ENCODE results near the gene ALG11.
"Not testable (repeated sequence)": the region's sequence is repeated elsewhere in the genome, so short reads cannot be mapped to it uniquely, and the experiment has no call there.

ALG11 gene

DNA sequence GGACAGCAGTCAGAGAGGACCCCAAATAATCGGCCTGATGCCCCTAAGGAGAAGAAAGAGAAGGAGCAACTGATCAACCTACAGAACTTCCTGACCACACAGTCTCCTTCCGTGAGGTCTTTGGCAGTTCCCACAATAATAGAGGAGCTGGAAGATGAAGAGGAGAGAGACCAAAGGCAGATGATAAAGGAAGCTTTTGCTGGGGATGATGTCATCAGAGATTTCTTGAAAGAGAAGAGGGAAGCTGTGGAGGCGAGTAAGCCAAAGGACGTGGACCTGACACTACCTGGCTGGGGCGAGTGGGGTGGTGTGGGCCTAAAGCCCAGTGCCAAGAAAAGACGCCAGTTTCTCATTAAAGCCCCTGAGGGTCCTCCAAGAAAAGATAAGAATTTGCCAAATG, 18.2 kb downstream of the ALG11 start:
- DNase-seq: not testable (repeated sequence)

GRCh38 chr13:52033039-52033438, 20.8 kb downstream of the ALG11 start:
- no peak for DNase-seq

- DNase-seq: no peak
These were observed 22.5 kb downstream of the ALG11 start for GRCh38 chr13:52034616-52035226.

- no peak for DNase-seq
These were observed 23.8 kb downstream of the ALG11 start for GRCh38 chr13:52036037-52036436.

DNA sequence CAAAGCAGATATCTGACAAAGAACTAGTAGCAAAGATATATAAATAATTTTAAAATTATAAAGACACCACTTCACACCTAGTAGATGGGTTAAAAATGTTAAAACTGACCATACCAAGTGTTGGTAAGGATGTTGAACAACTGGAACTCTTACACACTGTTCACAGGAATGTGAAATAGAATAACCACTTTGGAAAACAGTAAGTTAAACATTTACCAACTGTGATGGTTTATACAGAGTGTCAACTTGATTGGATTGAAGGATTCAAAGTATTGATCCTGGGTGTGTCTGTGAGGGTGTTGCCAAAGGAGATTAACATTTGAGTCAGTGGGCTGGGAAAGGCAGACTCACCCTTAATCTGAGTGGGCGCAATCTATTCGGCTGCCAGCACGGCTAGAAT, 31.5 kb downstream of the ALG11 start:
- no peak for DNase-seq

- no peak for DNase-seq
These were observed 35.3 kb downstream of the ALG11 start for GRCh38 chr13:52047463-52047862.

GRCh38 chr13:52048516-52048915, 36.3 kb downstream of the ALG11 start:
- DNase-seq: no peak

DNA sequence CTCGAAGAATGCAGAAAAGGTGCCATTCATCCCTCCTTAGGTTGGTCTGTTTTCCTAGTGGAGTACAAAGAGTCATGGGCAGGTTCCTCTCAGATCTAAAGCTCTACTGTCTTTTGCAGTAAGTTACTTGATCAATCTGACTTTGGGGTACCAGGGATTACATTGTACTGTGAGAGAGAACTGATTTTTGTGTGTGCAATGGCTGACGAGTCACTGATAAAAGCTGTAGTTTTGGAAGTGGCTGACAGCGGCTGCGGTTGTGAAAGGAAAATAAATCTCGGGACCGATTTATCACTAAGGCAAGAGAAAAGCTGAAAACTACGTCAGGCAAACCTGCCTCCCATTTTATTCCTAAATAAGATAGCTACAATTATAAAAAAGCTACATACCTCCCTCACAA, 39.2 kb downstream of the ALG11 start:
- no peak for DNase-seq

- no peak for DNase-seq
These were observed 41.3 kb downstream of the ALG11 start for GRCh38 chr13:52053460-52053859.

- not testable (repeated sequence) for DNase-seq
These were observed 48.9 kb downstream of the ALG11 start for GRCh38 chr13:52061064-52061463.

- no peak for DNase-seq
These were observed 49.4 kb downstream of the ALG11 start for GRCh38 chr13:52061587-52061986.

- DNase-seq: no peak
These were observed 55.0 kb downstream of the ALG11 start for GRCh38 chr13:52067237-52067636.

DNA sequence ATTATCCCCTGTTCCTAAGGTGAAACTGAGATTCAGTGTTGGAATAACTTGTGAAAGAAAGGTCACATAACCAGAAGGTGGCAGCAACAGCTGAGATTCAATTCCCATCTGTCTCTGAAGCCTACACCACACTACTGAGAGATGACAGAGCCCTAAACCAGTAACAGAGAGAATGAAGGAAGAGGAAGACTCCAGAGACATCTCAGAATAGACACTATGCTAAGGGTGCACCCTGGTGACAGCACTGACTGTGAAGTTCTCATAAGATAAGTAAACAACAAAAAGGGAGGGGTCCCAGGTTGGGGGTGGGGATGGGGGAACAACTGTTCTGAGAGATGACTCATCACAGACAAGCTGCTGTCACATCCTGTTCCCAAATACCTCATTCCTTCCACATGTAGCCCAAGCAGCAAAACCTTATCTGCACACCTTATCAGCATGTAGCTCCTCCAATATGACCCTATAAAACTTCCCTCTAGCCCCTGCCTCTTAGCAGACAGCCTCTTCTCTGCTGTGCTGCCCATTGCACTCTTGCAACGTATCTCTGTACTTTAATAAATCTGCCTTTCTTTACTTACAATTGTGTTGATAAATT, 58.8 kb downstream of the ALG11 start:
- no peak for DNase-seq

Measured in right hindlimb (tissue), 1 donor.